ENCODE results near the gene ZC3H13. TPM values are rescaled to one million over a fixed set of nuclear protein-coding genes. Genes with fewer than 3 reads are reported as not detected.

ZC3H13 gene
- total RNA-seq, 1 experiment from 2014 or later = 33.9 TPM

- ChIA-PET CTCF (interaction anchor here (0.6 to 0.7 kb wide), 2 partner anchors 109 to 180 kb away, joined by 3 read pairs; no protein-coding TSS in a partner anchor), POLR2A (no interaction called here)
- H3K27me3 Mint-ChIP-seq (ENCODE audit: insufficient read depth, unreplicated experiment) = peaks cover 27% of the 10 kb centered on the region
- DNase-seq (ENCODE audit: unreplicated experiment) = no peak
- no peaks in the 10 kb centered on the region for H3K4me1 Mint-ChIP-seq (ENCODE audit: insufficient read depth, unreplicated experiment)
- intact Hi-C loops (cut with micrococcal nuclease) = no loop called here
- no peak for TF ChIP-seq CTCF (IDR thresholded peaks at IDR 0.05; ENCODE audit: unreplicated experiment)
- no peaks in the 10 kb centered on the region for H3K9me3 Mint-ChIP-seq (ENCODE audit: unreplicated experiment)
- no peak overlapping the region for H3K4me3 Mint-ChIP-seq (ENCODE audit: unreplicated experiment)
- H3K36me3 Mint-ChIP-seq (ENCODE audit: insufficient read depth, unreplicated experiment) = no peaks in the 10 kb centered on the region
- BruUV-seq (replicated peaks) = no TSS peak
- H3K27ac Mint-ChIP-seq (ENCODE audit: low read depth, unreplicated experiment) = no peak overlapping the region
These were observed 136.7 kb downstream of the ZC3H13 start for GRCh38 chr13:45915686-45916439.

GRCh38 chr13:45909673-45910072 is 142.9 kb downstream of the ZC3H13 start:
- intact Hi-C loops (cut with micrococcal nuclease) = no loop called here
- Mint-ChIP-seq H3K4me3 (ENCODE audit: unreplicated experiment) (no peak overlapping the region), H3K9me3 (ENCODE audit: unreplicated experiment) (no peaks in the 10 kb centered on the region), H3K27me3 (ENCODE audit: insufficient read depth, unreplicated experiment) (peaks cover 21% of the 10 kb centered on the region), H3K4me1 (ENCODE audit: insufficient read depth, unreplicated experiment) (no peaks in the 10 kb centered on the region), H3K36me3 (ENCODE audit: insufficient read depth, unreplicated experiment) (no peaks in the 10 kb centered on the region), H3K27ac (ENCODE audit: low read depth, unreplicated experiment) (no peak overlapping the region)
- CTCF ChIA-PET = no interaction called here
- TF ChIP-seq CTCF (IDR thresholded peaks at IDR 0.05; ENCODE audit: unreplicated experiment) = no peak
- DNase-seq (ENCODE audit: unreplicated experiment) = no peak
- BruUV-seq (replicated peaks) = no TSS peak
- POLR2A ChIA-PET = no interaction called here

GRCh38 chr13:45909089-45909488 is 143.5 kb downstream of the ZC3H13 start:
- Mint-ChIP-seq H3K4me3 (ENCODE audit: unreplicated experiment) (no peak overlapping the region), H3K27me3 (ENCODE audit: insufficient read depth, unreplicated experiment) (peaks cover 27% of the 10 kb centered on the region), H3K36me3 (ENCODE audit: insufficient read depth, unreplicated experiment) (no peaks in the 10 kb centered on the region), H3K4me1 (ENCODE audit: insufficient read depth, unreplicated experiment) (no peaks in the 10 kb centered on the region), H3K27ac (ENCODE audit: low read depth, unreplicated experiment) (no peak overlapping the region), H3K9me3 (ENCODE audit: unreplicated experiment) (no peaks in the 10 kb centered on the region)
- intact Hi-C loops (cut with micrococcal nuclease) = no loop called here
- ChIA-PET CTCF (no interaction called here), POLR2A (no interaction called here)
- DNase-seq (ENCODE audit: unreplicated experiment) = no peak
- no peak for TF ChIP-seq CTCF (IDR thresholded peaks at IDR 0.05; ENCODE audit: unreplicated experiment)
- no TSS peak for BruUV-seq (replicated peaks)

- BruUV-seq (replicated peaks) = no TSS peak
- Mint-ChIP-seq H3K27ac (ENCODE audit: low read depth, unreplicated experiment) (no peak overlapping the region), H3K36me3 (ENCODE audit: insufficient read depth, unreplicated experiment) (no peaks in the 10 kb centered on the region), H3K27me3 (ENCODE audit: insufficient read depth, unreplicated experiment) (peaks cover 32% of the 10 kb centered on the region), H3K4me3 (ENCODE audit: unreplicated experiment) (no peak overlapping the region), H3K4me1 (ENCODE audit: insufficient read depth, unreplicated experiment) (no peaks in the 10 kb centered on the region), H3K9me3 (ENCODE audit: unreplicated experiment) (no peaks in the 10 kb centered on the region)
- ChIA-PET POLR2A (no interaction called here), CTCF (no interaction called here)
- intact Hi-C loops (cut with micrococcal nuclease) = no loop called here
- no peak for TF ChIP-seq CTCF (IDR thresholded peaks at IDR 0.05; ENCODE audit: unreplicated experiment)
- no peak for DNase-seq (ENCODE audit: unreplicated experiment)
These were observed 145.0 kb downstream of the ZC3H13 start for GRCh38 chr13:45907503-45907902.

Other genes with a start within 250 kb of the ZC3H13 start
- not detected in 2 replicates for gene SIAH3, start 201.0 kb downstream of the ZC3H13 start, total RNA-seq (2022)
- not detected in 2 replicates for gene CPB2, start 52.3 kb upstream of the ZC3H13 start, total RNA-seq (2022)
- 0.88 and 0.89 TPM in 2 replicates for gene LCP1, start 129.4 kb upstream of the ZC3H13 start, total RNA-seq (2022)
- gene LRRC63, start 159.2 kb upstream of the ZC3H13 start, total RNA-seq (2022) = not detected in 2 replicates

All from MCF 10A (cell line).